D721Med (cell line): ENCODE data around the gene MGLL.

Experiments used
- DNase-seq: peaks from one replicate; pipeline ENCODE4 v3.0.0; 2011; ENCODE audit warnings: low spot score; ENCODE audit not compliant: insufficient read length
- FAIRE-seq: peaks from 2 replicates; lab custom pipeline; 2011; peaks lifted over from hg19 to GRCh38; lab: Jason Lieb, UNC
- CTCF ChIP-seq: IDR thresholded peaks from 2 replicates; pipeline ENCODE4 v1.5.1; 2012; ENCODE audit warnings: mild to moderate bottlenecking, control low read depth; ENCODE audit not compliant: insufficient read depth; ENCODE audit errors: missing control alignments

Gene MGLL

GRCh38 chr3:127712881-127713771 lies 109.2 kb downstream of the MGLL start:
- no peak for DNase-seq
- FAIRE-seq = no peak
- TF ChIP-seq CTCF = no peak

- no peak for TF ChIP-seq CTCF
These were observed 109.9 kb downstream of the MGLL start for GRCh38 chr3:127712461-127712860.

GRCh38 chr3:127711896-127712295 lies 110.4 kb downstream of the MGLL start:
- no peak for TF ChIP-seq CTCF
- FAIRE-seq (no peak), DNase-seq (no peak)

More at GRCh38 chr3:127712461-127712860, 109.9 kb downstream of the MGLL start:
- DNase-seq (no peak), FAIRE-seq (no peak)

- no peak for DNase-seq
- no peak for TF ChIP-seq CTCF
- no peak for FAIRE-seq
These were observed 111.2 kb downstream of the MGLL start for GRCh38 chr3:127711021-127711695.

DNA sequence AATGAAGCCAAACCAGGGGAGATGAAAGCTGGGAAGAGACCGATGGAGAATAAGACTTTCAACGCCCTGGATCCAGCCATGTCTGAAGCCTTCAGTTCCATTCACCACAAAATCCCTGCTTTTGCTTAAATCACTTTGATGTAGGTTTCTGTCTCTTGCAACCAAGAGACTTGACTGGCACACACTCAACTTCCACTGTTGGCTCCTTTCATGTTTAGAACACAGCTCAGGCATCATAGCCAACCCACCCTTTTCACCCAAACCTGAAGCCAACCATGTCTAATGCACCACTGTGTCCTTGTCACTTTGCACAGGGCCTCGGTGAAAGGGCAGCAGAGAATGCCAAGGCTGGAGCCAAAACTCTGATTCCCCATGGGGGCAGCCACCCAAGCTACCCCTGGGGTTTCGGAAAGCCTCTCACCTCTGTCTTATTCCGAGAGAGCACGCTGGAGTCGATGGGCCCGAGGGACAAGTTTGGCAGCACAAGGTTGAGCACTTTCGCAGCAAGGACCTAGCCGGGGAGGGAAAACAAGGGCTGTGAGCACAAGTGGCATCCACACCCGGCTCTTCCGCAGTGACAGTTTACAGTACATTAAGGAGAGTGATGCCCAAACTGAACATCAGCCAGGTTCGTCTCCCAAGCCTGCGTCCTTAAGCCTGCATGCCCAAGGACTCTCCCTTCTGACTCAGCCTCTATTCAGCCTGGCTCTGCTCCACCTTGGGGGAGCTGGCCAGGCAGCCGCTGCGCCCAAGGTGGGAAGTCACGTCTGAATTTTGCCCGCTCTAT lies 112.0 kb downstream of the MGLL start:
- no peak for TF ChIP-seq CTCF
- no peak for DNase-seq
- FAIRE-seq = no peak

- no peak for TF ChIP-seq CTCF
- DNase-seq (no peak), FAIRE-seq (no peak)
These were observed 112.8 kb downstream of the MGLL start for GRCh38 chr3:127709320-127710060.
